ENCODE results near the gene RNASE13.

Gene RNASE13

GRCh38 chr14:21017528-21018245 is 16.9 kb downstream of the RNASE13 start:
- H3K27ac ChIP-seq = no peak overlapping the region
- TF ChIP-seq, protein P1, sequence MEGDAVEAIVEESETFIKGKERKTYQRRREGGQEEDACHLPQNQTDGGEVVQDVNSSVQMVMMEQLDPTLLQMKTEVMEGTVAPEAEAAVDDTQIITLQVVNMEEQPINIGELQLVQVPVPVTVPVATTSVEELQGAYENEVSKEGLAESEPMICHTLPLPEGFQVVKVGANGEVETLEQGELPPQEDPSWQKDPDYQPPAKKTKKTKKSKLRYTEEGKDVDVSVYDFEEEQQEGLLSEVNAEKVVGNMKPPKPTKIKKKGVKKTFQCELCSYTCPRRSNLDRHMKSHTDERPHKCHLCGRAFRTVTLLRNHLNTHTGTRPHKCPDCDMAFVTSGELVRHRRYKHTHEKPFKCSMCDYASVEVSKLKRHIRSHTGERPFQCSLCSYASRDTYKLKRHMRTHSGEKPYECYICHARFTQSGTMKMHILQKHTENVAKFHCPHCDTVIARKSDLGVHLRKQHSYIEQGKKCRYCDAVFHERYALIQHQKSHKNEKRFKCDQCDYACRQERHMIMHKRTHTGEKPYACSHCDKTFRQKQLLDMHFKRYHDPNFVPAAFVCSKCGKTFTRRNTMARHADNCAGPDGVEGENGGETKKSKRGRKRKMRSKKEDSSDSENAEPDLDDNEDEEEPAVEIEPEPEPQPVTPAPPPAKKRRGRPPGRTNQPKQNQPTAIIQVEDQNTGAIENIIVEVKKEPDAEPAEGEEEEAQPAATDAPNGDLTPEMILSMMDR (conservative IDR thresholded peaks at IDR 0.05) = no peak

DNA sequence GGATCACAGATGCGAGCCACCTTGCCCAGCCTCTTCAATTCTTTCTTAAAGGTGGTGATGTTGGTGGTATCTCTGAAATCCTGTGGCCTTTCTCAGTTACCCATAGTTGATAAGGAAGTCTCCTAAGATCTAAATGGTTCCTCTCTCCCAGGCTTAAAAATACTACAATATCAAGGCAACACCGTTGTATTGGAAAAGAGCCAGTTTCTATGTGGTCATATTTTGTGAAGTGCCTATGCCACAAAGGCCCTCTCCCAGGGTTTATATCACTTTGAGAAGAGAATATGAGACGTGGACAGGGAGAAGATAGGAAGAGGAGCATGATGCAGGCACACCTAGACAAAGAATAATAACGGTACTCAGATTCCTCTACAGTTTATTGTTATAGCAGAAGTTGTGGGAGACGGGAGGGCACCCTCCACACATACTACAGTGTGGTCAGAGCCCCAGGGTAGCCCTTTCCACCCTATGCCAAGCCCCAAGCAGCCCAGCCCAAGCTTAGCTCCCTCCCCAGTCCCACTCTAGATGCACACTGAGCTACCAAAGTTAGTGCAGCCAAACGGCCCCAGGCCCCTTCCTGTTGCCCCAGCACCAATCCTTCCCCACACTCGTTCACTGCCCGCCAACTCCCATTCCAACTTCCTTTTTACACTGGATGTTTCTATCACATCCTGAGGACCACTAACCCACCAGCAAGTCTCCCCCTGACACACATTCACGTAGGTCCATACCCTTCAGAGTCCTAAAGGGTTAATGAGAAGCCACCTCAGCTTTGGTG is 18.0 kb downstream of the RNASE13 start:
- TF ChIP-seq, protein P1 (conservative IDR thresholded peaks at IDR 0.05) = no peak
- H3K27ac ChIP-seq = no peak overlapping the region

DNA sequence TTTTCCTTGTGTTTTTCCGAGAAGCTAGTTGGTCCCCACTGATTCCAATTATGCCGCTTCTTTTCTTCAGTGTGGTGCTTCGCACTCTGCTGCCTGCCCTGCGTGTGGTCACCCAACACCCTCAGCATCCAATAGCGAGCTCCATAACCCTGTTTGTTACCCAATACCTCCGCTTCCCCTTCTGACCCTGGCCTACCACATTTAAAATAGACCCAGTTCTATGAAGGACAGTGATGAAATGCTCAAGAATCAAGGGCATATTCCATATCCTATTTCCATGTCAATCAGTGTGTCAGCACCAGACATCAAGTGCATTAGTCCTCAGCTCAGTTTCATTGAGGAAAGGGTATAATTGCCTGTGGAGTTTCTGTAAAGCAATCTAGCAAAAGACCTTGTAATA is 19.3 kb downstream of the RNASE13 start:
- TF ChIP-seq, protein P1 (conservative IDR thresholded peaks at IDR 0.05) = no peak

GRCh38 chr14:21014761-21015190 is 19.8 kb downstream of the RNASE13 start:
- TF ChIP-seq, protein P1 (conservative IDR thresholded peaks at IDR 0.05) = peak; percentile 94
- H3K27ac ChIP-seq = no peak overlapping the region

More for the DNA sequence above, 19.3 kb downstream of the RNASE13 start:
- no peak overlapping the region for H3K27ac ChIP-seq

DNA sequence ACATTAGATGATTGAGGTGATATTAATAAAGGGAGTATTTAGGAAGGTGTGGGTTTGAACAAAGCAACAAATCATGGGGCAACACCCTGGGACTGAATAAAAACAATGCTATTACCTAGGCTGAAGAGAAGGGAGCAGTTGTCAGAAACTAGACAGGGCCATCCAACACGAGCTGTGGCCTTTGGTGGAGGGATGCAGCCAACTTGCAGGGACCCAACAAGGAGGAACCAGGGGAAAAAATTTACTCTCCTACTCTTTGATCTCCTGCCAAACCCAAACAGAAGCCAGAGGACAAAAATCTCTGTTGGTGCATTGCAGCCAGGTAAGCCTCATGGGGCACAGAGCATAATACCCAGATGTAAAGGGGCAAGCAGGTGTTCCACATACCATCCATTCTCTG is 23.5 kb downstream of the RNASE13 start:
- TF ChIP-seq, protein P1 (conservative IDR thresholded peaks at IDR 0.05) = no peak
- peak overlapping the region; percentile 75; the same call in 1 of the 2 replicates for H3K27ac ChIP-seq

GRCh38 chr14:21009721-21010120 is 24.9 kb downstream of the RNASE13 start:
- peak overlapping the region; percentile 75 for H3K27ac ChIP-seq

GRCh38 chr14:21003788-21004346 is 30.7 kb downstream of the RNASE13 start:
- TF ChIP-seq, protein P1 (conservative IDR thresholded peaks at IDR 0.05) = no peak
- peak overlapping the region; percentile 93 for H3K27ac ChIP-seq

All from VCaP (cell line).